PFSK-1 (cell line): Measurements from ENCODE around the gene IGSF3.

ENCODE experiments used
- FOXP2 ChIP-seq: optimal IDR thresholded peaks from 2 replicates; pipeline ENCODE3; 2011; ENCODE audit warnings: borderline replicate concordance, control low read depth, inconsistent platforms; ENCODE audit not compliant: insufficient read depth; ENCODE audit errors: extremely low read length, extremely low read depth
- POLR2AphosphoS5 ChIP-seq: IDR thresholded peaks from 2 replicates; pipeline ENCODE4 v1.6.1; 2012; ENCODE audit warnings: low read depth, mild to moderate bottlenecking, control low read depth, low read length, moderate library complexity
- REST ChIP-seq, 2 experiments: IDR thresholded peaks; 2 replicates each; pipeline versions ENCODE4 v1.6.1 to v1.8.0; 2011 to 2012; ENCODE audit warnings: low read depth in 2 of 2, low read length in 2 of 2, control low read depth in 1 of 2, inconsistent platforms in 1 of 2, mild to moderate bottlenecking in 1 of 2, moderate library complexity in 1 of 2; ENCODE audit not compliant: insufficient read depth in 1 of 2
- SIN3A ChIP-seq: IDR thresholded peaks from 2 replicates; pipeline ENCODE4 v1.6.1; 2012; ENCODE audit warnings: mild to moderate bottlenecking, low read length, moderate library complexity, borderline replicate concordance; ENCODE audit not compliant: insufficient read depth
- TAF1 ChIP-seq: IDR thresholded peaks from 2 replicates; pipeline ENCODE4 v1.6.1; 2012; ENCODE audit warnings: low read length, control low read depth, borderline replicate concordance; ENCODE audit not compliant: insufficient read depth

IGSF3 gene

GRCh38 chr1:116624040-116624439 lies 43.5 kb downstream of the IGSF3 start:
- no peak for TF ChIP-seq TAF1
- TF ChIP-seq FOXP2 = no peak
- no peak for TF ChIP-seq SIN3A
- TF ChIP-seq POLR2AphosphoS5 = no peak
- TF ChIP-seq REST (IDR thresholded peaks at IDR 0.05; ENCODE audit: insufficient read depth in 1 of 2, low read depth in 2 of 2, low read length in 2 of 2) = no peak

GRCh38 chr1:116605315-116605714 lies 62.2 kb downstream of the IGSF3 start:
- TF ChIP-seq REST (IDR thresholded peaks at IDR 0.05; ENCODE audit: insufficient read depth in 1 of 2, low read depth in 2 of 2, low read length in 2 of 2) (no peak), POLR2AphosphoS5 (no peak), FOXP2 (no peak), SIN3A (no peak), TAF1 (no peak)

GRCh38 chr1:116587501-116588227 lies 79.9 kb downstream of the IGSF3 start:
- TF ChIP-seq POLR2AphosphoS5 (no peak), REST (IDR thresholded peaks at IDR 0.05; ENCODE audit: insufficient read depth in 1 of 2, low read depth in 2 of 2, low read length in 2 of 2) (no peak), SIN3A (no peak), TAF1 (no peak), FOXP2 (no peak)

- TF ChIP-seq TAF1 (no peak), POLR2AphosphoS5 (no peak), REST (IDR thresholded peaks at IDR 0.05; ENCODE audit: insufficient read depth in 1 of 2, low read depth in 2 of 2, low read length in 2 of 2) (no peak), SIN3A (no peak), FOXP2 (no peak)
Measured at GRCh38 chr1:116586741-116587143, 80.8 kb downstream of the IGSF3 start.
